HG03565 (cell line): ENCODE data around the gene ATP6V1D.
A peak's percentile ranks its signal among the peaks of the same experiment; 100 is the strongest.
"Not testable (repeated sequence)": the region's sequence is repeated elsewhere in the genome, so short reads cannot be mapped to it uniquely, and the experiment has no call there.

ENCODE experiments used
- ATAC-seq: cut with Tn5 transposase; IDR thresholded peaks from one replicate; pipeline ENCODE4 v1.9.1; 2021; ENCODE audit warnings: mild to moderate bottlenecking, moderate library complexity; ENCODE audit not compliant: unreplicated experiment

Gene ATP6V1D

DNA sequence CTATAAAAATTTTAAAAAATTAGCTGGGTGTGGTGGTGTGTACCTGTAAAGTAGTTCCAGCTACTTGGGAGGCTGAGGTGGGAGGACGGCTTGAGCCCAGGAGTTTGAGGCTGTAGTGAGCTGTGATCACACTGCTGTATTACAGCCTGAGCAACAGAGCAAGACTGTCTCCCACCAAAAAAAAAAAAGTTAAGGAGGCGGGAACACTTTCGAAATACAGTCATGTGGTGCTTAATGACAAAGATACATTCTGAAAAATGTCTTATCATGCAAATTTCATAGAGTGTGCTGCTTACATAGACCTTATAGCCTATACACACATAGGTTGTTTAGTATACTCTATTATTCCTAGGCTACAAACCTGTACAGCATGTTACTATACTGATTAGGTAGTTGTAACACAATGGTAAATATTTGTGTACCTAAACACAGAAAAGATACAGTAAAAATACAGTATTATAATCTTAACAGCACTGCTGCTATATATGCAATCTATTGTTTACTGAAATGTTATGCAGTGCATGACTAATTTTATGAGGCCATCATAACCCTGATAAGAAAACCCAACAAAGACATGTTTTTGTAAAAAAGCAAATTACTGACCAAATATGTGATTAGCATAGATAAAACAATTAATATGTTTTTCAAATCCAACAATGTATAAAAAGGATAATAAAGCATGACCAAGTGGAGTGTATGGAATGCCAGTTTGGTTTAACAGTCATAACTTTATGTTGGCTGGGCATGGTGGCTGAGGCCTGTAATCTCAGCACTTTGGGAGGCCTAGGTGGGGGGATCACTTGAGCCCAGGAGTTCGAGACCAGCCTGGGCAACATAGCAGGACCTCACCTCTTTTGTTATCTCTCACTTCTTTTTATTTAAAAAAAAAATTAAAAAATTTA, 11.9 kb upstream of the ATP6V1D start:
- no peak for ATAC-seq

DNA sequence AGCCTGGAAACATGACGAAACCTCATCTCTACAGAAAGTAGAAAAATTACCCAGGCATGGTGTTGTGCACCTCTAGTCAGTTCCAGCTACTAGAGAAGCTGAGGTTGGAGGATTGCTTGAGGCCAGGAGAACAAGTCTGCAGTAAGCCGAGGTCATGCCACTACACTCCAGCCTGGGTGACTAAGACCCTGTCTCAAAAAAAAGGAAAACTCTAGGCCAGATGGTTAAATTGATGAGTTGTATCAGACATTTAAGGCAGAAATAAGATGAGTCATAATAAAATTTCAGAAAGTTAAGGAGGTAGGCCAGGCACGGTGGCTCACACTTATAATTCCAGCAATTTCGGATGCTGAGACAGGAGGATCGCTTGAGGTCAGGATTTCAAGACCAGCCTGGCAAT, 11.2 kb upstream of the ATP6V1D start:
- ATAC-seq, result no peak

DNA sequence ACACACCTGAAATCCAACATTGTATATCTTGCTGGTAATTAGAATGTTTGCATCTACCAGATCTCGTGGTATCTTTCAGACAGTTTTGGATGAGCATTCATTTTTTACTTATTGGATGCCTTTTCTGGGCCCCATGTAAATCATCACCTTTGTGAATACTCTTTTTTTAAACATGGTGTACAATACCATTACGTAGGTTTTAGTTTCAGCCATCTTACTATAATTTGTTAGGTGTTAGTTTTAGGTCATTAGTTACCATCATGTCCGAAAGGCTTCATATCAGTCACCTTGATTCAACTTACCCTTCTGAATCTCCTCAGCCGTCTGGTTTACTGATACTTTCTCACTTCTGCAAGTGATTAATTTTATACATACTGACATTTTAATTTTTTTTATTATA, 5.9 kb upstream of the ATP6V1D start:
- ATAC-seq, result no peak

DNA sequence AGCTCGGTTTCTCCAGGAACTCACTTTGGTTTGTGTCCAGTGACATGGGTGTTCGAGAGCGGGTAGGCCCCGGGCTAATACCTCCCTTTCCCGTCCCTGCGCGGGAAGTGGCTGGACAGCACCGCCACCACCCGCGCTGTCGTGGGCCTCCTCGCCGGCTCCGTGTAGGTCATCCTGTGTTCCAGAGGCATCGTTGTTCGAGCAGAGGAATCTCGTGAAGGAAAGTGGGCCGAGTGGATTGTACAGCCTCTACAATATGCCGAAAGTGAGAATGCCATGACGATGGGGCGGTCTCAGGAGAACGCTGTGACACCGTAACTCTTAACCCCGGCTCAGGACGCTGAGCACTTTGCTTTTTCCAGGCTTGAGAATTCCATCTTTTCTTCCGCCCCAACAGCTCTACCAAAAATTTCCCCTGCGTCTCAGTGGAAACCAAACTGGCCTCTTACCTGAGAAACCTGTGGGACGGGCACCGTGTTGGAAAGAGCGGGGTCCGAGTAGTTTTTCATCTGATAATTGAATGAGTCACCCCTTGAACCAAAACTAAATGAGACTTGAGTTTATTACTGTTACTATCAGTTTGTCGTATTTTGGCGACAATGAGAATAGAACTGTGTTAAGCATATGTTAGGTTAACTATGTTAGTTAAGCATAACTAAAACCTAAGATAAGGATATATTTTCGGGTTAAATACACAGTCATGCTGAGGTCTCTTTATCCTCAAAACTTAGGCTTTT, 1.0 kb upstream of the ATP6V1D start:
- peak; percentile 16 for ATAC-seq

DNA sequence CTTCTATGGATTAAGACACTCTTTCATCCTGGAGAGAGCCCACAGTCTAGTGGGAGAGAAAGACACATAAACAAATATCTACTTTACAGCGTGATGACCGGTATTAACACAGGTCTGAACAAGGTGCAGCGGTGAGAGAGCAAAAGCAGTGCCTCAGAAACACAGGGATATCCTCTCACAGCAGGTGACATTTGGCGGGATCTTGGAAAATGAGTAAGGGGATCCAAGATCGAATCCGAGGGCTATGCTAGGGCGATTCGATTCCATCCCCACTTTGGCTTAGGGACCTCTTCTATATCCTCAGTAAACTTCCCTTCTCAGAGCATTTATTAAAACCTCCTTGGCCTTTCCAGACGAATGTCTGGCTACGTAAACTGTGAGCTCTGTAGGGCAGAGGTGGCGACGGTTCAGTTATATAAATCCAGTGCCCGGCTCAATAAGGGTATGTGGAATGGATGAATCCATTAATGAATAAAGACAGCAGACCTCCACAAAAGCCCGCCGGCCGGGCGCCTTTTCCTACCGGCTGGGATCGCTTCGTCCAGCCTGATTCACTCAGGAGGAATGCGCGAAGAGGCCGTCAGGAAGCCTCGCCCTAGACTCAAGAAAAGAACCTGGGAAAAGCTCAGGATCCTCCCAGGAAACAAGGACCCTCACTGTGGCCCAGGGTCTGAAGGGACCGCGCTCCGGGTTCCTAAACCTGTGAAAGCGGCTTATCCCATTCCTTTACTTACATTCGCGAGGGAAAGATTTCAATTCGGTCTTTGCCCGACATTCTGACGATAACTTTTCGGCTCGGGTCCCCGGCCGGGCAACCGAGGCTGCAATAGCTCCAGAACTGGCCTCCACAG, 455 bp downstream of the ATP6V1D start:
- ATAC-seq, result no peak

DNA sequence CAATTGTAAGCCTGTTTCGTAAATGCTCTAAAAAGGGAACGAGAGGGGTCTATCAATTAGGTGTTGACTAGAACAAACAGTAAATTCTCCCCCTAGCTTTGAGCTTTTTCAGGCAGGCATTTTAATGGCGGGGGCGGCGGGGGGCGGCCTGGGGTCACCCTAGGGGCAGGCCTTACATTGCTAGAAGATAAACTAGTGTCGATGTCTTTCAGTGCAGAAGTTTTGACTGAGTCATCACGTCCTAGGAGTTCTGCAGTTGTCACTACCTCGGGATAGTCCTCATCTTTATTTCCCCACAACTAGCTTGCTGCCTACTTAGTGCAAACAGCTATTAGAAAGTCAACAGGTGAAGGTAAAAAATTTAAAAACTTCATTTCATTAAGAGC, 1.6 kb downstream of the ATP6V1D start:
- no peak for ATAC-seq

DNA sequence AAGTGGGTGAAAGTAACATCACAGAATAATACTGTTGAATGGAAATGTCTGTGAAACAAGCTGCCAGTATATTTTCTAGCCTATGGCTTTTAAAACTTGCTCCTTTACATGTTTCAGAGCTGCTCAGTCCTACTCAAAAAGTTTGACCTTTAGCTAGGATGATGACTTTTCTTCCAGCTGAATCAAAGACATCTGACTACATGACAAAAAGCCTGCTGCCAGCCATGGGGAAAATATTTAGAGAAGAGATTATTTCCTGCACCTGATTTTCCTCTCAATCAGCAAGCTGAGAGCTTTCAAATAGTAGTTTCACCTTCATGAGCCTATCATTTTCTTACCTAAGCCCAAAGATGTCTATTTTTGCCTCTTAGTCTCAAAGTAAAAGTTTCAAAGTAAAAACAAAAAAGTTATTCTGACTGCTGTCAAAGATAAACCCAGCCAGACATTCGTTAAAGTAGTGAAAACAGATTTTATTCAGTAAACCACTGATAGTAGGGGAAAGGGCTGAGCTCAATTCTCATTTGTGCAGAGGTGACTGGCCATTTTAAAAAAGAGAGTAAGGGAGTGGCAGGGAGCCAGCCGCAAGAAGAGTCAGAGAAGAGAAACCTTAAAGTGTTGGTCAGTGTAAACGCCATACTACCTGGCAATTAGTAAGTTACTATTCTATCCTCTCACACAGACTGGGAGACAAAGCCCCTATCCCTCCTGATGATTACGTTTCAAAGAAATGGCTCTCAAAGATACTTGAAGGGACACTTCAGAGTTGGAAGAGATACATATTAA, 2.2 kb downstream of the ATP6V1D start:
- no peak for ATAC-seq

DNA sequence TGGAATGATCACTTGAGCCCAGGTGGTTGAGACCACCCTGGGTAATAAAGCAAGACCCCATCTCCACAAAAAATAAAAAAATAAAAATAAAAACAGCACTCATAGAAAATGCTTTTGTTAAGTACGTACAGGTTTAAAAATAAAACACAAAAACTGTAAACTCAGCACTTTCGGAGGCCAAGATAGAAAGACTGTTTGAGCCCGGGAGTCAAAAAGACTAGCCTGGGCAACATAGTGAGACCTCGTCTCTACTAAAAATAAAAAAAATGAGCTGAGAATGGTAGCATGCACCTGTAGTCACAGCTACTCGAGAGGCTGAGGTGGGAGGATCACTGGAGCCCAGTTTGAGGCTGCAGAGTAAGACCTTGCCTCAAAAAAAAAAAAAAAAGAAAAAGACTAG, 7.5 kb downstream of the ATP6V1D start:
- no peak for ATAC-seq

DNA sequence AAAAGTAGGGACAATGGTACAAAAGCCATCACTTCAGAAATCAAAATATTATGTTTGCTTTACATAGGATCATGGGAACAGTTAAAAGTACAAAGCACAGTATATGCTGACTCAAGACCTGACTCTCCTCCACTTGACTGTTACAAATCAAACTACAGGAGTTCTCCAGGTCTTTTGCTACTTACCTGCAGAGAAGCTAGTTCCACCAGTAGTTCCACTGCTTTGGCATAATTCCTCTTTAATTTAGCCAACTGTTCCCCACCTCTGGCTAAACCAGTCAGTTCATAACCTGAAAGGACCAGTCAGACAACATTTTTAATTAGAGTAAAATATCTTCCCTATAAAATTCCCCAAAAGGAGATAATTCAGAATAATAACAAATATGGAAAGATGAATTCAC, 14.0 kb downstream of the ATP6V1D start:
- no peak for ATAC-seq

DNA sequence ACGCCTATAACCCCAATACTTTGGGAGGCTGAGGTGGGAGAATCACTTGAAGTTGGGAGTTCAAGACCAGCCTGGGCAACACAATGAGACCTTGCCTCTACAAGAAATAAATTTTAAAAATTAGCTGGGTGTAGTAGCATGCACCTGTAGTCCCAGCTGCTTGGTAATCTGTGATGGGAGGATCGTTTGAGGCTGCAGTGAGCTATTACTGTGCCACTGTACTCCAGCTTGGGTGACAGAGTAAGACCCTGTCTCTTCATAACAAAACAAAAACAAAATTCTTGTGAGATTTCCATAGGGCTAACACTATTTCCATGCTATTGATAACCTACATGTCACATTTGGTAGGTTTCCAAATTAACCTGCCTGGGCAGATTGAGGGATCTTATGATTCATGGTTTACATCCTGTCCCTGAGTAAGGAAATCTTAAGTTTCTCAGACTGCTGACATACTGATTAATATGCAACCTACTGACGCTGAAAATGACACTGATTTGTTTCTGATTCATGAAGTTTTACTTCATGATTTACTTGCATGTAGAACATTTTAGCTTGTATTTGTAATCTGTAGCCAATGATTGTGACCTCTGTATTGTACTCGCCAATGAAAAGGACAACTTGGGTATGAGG, 15.9 kb downstream of the ATP6V1D start:
- ATAC-seq, result no peak

DNA sequence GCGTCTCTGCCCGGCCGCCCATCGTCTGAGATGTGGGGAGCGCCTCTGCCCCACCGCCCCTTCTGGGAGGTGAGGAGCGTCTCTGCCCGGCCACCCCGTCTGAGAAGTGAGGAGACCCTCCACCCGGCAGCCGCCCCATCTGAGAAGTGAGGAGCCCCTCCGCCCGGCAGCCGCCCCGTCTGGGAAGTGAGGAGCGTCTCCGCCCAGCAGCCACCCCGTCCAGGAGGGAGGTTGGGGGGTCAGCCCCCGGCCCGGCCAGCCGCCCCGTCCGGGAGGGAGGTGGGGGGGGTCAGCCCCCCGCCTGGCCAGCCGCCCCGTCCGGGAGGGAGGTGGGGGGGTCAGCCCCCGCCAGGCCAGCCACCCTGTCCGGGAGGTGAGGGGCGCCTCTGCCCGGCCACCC, 18.4 kb downstream of the ATP6V1D start:
- ATAC-seq, result not testable (repeated sequence)

DNA sequence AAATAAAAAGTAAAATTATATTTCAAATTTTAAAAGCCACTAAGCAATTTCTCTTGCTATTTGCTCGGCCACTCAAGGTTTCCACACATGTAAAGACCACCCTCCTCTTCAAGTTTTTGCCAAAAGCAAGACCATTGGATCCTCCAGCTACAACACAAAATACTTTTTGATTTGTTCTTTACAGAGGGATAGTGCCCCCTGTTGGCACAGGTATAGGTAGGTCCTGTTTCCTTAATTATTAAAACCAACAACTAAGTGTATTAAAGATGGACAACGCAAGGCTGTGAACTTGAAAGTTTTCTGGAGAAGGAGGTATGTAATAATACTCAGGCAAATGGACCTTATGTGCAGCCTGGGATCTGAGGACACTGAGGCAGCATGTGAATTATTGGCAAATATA, 23.8 kb downstream of the ATP6V1D start:
- no peak for ATAC-seq

DNA sequence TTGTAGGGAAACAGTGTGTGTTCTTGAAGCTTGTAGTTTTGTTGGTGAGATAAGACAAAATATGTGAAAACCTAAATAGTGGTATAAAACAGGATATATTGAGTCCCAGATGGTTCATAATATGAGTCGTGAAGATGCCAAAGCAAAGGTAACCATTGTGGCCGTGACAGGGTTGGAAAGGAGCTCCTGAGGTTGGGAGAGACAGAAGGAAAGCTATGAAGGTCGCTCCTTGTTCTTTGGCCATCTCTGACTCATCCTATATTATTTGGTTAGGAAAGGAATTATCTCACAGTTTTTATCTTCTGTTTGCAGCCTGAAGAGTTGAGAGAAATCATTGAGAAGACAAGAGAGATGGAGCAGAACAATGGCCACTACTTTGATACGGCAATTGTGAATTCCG, 27.1 kb downstream of the ATP6V1D start:
- ATAC-seq, result no peak

DNA sequence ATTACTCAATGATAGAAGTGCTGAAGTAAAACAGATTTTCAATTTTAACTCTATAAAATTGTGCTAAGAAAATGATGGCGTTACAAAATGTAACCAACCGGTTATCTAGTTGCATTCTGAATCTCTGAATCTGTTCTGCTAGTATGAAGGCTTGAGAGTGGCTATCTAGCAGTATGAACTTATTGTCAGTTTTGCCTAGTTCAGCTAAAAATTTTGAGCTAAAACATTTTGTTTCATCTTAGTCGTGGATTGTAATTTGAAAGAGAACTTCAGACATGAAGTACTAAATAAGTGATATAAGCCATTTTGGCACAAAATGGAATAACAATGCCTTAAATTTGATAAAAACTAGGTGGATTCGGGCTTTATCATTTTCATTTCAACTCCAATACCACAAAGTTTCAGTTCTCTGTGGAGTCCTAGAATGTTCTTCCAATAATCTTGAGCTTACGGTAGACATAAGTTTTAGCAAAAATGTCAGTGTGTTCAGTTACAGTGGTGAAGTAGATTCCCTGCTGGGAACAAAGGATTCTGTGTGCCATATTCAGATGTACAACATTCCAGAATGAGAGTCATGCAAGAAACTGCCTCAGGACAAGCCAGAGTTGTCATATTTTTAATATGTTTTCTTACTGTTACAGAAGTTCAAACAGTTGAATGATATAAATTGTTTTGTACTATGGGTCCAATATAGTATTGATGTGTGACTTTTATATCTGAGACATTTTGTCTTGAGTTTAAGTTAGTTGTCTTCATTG, 28.1 kb downstream of the ATP6V1D start:
- no peak for ATAC-seq

DNA sequence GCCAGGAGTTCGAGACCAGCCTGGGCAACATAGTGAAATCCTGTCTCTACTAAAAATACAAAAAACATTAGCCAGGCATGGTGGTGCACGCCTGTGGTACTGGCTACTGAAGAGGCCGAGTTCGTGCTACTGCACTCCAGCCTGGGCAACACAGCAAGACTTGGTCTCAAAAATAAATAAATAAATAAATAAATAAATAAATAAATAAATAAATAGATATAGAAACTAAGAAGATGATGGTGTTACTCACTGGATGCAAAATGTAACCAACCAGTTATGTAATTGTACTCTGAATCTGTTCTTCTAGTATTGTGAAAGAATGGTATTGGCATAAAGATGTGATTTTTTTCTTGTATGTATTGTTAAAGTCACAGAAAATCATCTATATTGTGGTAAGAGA, 29.9 kb downstream of the ATP6V1D start:
- not testable (repeated sequence) for ATAC-seq

DNA sequence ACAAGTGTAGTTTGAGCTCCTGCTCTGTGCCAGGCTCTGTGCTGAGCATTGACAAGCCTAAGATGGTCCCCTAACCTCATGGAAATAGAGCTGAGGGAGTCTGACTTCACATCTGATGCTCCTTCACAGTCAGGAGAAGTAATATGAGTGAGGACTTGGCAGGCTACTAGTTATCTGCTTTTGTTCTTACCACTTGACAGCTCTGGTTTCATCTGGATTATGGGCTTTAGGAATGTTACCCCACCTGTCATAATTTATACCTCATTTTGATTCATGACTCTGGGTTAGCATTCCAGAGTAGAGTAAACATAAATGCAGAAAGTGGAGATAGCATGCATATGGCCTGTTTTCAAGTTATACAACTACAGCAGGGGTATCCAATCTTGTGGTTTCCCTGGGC, 40.5 kb downstream of the ATP6V1D start:
- no peak for ATAC-seq

DNA sequence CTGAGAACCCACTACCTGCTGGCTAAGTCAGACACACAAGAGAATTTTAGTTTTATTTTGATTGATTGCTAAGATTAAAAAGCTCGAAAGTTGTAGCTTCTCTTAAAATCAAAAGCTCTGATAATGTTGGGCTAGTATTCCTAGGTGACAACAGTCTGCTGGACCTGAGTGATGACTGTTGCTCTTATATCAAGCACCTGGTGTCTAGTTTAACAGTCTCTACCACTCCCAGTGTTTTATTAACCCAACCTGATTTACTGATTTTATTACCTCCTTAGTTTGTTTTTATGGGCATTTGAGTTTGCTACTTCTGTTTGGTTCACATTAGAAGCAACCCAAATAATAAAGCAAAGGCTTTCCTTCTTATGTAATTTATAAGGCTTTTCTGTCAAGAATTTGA, 41.8 kb downstream of the ATP6V1D start:
- ATAC-seq, result no peak

DNA sequence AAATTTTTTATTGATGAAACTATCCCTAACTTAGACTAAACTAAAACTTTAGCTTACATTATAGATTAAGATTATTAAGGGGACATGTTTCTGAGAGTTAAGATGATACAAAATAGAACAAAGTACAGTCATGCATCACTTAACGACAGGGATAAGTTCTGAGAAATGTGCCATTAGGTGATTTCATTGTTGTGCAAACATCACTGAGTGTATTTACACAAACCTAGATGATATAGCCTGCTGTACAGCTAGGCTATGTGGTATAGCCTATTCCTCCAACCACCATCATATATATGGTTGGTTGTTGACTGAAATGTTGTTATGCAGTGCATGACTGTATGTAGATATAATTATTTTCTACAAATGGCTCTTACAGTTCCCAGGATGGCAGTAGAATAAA, 46.5 kb downstream of the ATP6V1D start:
- ATAC-seq, result no peak

DNA sequence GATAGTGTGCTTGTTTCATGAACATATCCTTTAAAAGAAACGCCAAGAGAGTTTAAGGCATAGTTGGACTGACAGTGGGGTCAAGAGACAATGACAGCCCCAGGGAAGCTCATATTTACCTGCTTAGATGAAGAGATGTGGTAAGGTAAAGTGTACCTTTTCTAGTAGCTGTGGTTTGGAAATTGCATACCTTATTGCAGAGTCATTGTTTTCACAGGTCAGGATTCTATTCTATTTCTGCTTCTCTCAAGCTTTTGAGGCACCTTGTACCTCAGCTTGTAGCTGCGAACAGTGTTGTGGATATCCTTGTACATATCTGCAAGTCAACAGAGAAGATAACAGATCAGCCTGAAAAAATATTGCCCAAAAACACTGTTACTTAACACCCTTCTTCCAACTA, 47.7 kb downstream of the ATP6V1D start:
- no peak for ATAC-seq
